Stimulated activated CD8-positive, alpha-beta memory T cell treated with anti-CD3 and anti-CD28 coated beads, Interleukin-4, amount 100 ng/mL, for 4 hours (primary cell): ENCODE measurements around the gene LITAF.
"Not testable (repeated sequence)": the region's sequence is repeated elsewhere in the genome, so short reads cannot be mapped to it uniquely, and the experiment has no call there.

Experiments
- DNase-seq, 2 donors: peaks; one replicate each; pipeline ENCODE4 v3.0.0-alpha.2; 2020; ENCODE audit warnings: low read depth in 2 of 2, low spot score in 1 of 2

The LITAF gene

GRCh38 chr16:11524098-11524760 is 62.5 kb downstream of the LITAF start:
- no peak for DNase-seq

- DNase-seq, result no peak
Observed at GRCh38 chr16:11521055-11521454, 65.7 kb downstream of the LITAF start.

GRCh38 chr16:11520442-11520841 is 66.3 kb downstream of the LITAF start:
- DNase-seq, result no peak

DNA sequence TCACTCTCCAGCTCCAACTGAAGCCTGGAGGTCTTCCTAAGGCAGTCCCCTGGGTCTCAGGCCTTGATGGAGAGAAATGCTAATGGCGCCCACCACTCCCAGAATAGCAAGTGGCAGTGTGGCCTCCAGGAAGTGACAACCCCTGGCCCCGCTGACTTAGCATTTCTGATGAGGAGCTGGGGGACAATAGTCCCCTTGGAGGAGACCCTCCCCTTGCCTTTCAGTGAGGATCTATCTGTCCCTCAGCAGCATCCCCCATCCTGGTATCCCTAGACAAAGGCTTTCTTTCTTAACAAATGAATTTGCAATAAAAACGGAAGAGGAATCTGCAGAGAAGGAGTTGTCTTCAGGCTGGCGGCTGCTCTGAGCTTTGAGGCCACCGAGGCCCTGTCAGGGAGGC is 68.8 kb downstream of the LITAF start:
- no peak for DNase-seq

- no peak for DNase-seq
Observed at GRCh38 chr16:11515540-11516430, 70.9 kb downstream of the LITAF start.

GRCh38 chr16:11514283-11514682 is 72.4 kb downstream of the LITAF start:
- DNase-seq, result no peak

- DNase-seq, result not testable (repeated sequence)
Observed at GRCh38 chr16:11513366-11513765, 73.4 kb downstream of the LITAF start.

DNA sequence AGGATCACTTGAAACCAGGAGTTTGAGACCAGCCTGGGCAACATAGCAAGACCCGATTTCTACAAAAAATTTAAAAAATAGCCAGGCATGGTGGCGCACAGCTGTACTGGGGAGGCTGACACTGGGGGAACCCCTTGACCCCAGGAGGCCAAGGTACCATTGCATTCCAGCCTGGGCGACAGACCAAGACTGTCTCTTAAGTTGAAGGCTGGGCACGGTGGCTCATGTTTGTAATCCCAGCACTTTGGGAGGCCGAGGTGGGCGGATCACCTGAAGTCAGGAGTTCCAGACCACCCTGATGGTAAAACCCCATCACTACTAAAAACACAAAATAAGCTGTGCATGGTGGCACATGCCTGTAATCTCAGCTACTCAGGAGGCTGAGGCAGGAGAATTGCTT is 74.9 kb downstream of the LITAF start:
- DNase-seq, result no peak

DNA sequence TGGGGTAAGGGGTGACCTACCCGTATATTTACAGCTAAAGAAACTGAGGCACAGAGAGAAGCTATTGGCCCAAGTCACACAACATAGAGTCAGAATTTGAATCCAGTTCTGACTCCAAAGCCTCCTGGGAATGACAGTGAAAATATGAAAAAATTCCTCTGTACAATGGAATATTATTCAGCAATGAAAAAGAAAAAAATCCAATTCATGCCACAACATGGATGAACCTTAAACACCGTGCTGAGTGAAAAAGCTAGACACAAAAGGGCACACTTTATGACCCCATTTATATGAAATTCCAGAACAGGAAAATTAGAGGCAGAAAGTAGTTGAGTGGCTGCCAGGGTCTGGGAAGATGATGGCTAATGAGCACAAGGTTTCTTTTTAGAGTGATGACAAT is 75.4 kb downstream of the LITAF start:
- DNase-seq, result no peak

DNA sequence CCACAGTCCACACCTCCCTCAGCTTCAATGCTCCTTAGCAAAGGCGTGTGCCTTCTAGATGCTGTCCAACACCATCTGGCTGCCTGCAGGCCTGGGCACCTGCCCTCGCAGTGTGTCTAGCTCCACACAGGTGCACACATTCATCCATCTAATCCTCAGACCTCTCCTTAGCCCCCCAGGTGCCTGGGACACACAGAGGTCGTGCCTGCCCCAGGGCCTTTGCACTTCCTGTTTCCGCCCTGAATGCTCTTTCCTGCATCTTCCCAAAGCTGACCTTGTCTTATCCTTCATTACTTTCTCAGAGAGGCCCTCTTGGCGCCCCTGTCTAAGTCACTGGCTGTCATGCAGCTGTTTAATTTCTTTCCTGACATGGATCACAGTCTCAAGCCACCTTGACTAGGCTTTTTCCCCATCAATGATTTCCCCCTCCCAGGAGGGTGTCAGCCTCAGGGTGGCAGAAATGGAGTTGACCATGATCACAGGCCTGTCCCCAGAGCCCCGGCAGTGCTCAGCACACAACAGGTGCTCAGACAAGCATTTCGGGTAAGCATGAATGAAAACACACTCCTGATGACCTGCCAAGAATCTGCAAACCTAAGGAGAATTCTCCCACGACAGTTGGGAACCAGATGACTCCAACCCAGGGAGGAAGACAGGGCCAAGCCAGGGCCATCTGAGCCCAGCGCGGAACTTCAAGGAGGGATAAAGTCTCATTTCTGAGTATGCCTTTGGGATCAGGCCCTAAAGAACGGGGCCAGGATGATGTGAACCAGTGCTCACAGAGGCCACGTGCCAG is 76.3 kb downstream of the LITAF start:
- no peak for DNase-seq

DNA sequence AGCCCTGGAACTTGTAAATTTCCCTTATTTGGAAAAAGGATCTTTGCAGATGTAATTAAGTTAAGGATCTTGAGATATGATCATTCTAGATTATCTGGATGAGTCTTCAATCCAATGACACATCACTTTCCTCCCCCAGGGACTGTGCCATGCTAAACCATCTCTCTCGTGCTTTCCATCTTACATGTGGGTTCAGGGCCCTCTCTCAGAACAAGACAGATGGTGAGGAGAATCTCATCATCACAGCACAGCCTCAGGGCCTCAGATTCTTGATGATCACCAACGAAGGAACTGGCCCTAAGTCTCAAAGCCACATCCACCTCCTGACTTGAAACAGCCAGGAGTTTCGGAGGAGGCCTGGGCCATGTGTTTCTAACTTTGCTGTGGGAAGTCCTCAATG is 78.7 kb downstream of the LITAF start:
- no peak for DNase-seq

GRCh38 chr16:11507350-11507749 is 79.4 kb downstream of the LITAF start:
- no peak for DNase-seq

GRCh38 chr16:11506741-11507305 is 79.9 kb downstream of the LITAF start:
- DNase-seq, result no peak

- not testable (repeated sequence) for DNase-seq
Observed at GRCh38 chr16:11504261-11504660, 82.5 kb downstream of the LITAF start.

DNA sequence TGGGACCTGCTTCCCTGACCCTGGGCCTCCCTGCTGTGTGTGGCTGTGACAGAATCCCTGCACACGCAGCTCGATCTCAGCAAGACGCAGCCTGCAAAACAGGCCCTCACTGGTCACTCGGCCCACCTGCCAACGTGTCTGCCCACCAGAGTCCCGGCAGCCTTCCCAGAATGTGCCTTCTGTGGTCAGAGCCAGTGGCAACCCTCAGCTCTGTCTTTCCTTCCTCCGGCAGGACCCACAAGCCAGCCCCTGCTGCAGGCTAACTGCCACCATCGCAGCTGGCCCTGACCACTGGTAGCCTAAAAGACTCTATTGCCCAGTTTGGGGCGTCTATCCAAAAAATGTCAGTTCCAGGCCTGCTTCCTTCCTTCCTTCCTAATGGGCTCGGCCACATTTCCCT is 83.2 kb downstream of the LITAF start:
- no peak for DNase-seq

- DNase-seq, result no peak
Observed at GRCh38 chr16:11502239-11502638, 84.5 kb downstream of the LITAF start.

DNA sequence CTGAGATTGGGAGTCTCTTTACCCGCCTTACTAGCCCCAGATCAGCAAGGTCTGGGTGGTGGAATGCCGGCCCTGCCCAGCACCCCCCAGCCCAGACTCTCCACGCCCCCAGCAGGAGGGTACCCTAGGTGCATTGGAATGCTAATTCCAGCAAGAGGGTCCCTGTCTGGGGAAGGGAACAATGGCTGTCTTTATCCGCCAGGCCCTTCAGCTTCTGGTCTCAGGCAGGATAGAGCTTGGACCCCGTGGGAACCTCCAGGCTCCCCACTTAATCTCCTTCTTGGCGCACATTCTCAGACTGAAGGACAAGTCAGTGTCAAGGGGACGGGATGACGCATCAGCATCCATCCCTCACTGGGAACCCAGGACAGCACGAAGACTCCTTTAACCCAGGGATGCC is 85.1 kb downstream of the LITAF start:
- no peak for DNase-seq

- no peak for DNase-seq
Observed at GRCh38 chr16:11500700-11501346, 85.9 kb downstream of the LITAF start.

GRCh38 chr16:11499295-11500089 is 87.2 kb downstream of the LITAF start:
- no peak for DNase-seq

GRCh38 chr16:11498683-11499082 is 88.0 kb downstream of the LITAF start:
- DNase-seq, result no peak
